Measurements from ENCODE around the gene FAM193B. TPM values are rescaled to one million over a fixed set of nuclear protein-coding genes. Genes with fewer than 3 reads are reported as not detected.

The FAM193B gene
- total RNA-seq, 1 experiment from 2014 or later = 70.2 TPM

DNA sequence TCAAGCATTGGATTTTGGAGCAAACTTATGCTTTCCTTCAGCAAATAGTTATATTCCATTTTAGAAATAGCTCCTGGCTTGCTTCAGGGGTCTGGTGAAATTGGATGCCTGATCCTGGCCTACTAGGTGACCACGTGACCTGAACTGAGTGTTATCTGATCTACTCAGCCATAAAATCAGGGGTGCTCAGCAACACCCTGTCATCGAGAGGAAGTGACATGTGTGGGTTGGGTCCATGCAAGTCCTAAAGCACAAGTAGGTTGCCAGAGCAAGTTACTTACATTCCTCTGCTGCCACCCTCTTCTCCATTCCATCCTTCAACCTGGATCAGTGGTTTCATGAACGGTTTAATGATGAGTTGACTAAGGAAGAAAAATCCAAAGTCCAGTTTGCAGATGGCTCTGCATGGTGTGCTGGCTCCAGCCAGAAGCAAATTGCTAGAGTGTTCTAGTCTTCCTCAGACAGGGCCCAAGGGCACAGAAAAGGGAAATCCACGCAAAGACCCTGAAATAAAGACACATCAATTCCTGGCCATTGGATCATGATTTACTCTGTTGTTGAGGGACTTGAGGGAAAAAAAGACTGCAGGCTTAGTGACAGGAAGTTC lies 2.8 kb upstream of the FAM193B start:
- Histone ChIP-seq H3K27me3 (ENCODE audit: control insufficient read depth, insufficient read depth, low read length) (no peaks in the 10 kb centered on the region), H3K36me3 (replicated peaks; ENCODE audit: control insufficient read depth, insufficient read depth, low read length) (peaks cover 6% of the 10 kb centered on the region), H3K4me3 (ENCODE audit: insufficient read depth, low read depth, low read length) (no peak overlapping the region)
- DNase-seq = no peak

DNA sequence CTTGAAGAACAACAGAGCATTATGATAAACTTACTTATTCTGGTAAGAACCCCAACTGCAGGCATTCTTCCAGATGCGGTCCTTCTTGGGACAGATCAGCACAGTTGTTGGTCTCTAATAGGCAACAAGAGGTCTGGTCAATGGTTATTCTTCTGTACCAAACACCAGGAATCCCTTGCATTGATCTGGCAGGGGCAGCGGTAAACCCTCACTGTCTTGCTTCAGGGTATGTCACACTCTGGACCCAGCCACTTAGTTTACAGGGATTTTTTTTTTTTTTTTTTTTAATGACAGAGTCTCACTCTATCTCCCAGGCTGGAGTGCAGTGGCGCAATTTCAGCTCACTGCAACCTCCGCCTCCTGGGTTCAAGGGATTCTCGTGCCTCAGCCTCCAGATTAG lies 1.3 kb upstream of the FAM193B start:
- Histone ChIP-seq H3K4me3 (ENCODE audit: insufficient read depth, low read depth, low read length) (no peak overlapping the region), H3K36me3 (replicated peaks; ENCODE audit: control insufficient read depth, insufficient read depth, low read length) (peaks cover 14% of the 10 kb centered on the region), H3K27me3 (ENCODE audit: control insufficient read depth, insufficient read depth, low read length) (no peaks in the 10 kb centered on the region)
- DNase-seq = no peak

DNA sequence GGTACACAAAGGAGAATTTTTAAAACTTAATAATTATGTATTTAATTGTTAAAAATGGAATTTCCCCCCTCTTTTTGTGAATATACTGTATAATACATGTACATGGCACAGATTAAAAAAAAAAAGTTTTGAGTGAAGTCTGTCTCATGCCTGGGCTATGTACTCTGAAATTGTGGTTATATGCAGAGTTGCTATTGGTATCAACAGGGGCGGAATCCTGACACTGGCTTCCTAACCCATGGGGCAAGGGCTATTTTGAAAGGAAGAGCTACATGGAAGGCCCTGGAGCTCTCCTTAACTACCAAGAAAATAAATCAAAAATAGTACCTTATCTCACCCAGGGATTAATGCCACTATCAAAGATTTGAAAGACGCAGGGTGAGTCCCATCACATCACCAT lies 865 bp upstream of the FAM193B start:
- DNase-seq = no peak
- peaks cover 16% of the 10 kb centered on the region for H3K36me3 ChIP-seq (replicated peaks; ENCODE audit: control insufficient read depth, insufficient read depth, low read length)
- no peaks in the 10 kb centered on the region for H3K27me3 ChIP-seq (ENCODE audit: control insufficient read depth, insufficient read depth, low read length)
- no peak overlapping the region for H3K4me3 ChIP-seq (ENCODE audit: insufficient read depth, low read depth, low read length)

DNA sequence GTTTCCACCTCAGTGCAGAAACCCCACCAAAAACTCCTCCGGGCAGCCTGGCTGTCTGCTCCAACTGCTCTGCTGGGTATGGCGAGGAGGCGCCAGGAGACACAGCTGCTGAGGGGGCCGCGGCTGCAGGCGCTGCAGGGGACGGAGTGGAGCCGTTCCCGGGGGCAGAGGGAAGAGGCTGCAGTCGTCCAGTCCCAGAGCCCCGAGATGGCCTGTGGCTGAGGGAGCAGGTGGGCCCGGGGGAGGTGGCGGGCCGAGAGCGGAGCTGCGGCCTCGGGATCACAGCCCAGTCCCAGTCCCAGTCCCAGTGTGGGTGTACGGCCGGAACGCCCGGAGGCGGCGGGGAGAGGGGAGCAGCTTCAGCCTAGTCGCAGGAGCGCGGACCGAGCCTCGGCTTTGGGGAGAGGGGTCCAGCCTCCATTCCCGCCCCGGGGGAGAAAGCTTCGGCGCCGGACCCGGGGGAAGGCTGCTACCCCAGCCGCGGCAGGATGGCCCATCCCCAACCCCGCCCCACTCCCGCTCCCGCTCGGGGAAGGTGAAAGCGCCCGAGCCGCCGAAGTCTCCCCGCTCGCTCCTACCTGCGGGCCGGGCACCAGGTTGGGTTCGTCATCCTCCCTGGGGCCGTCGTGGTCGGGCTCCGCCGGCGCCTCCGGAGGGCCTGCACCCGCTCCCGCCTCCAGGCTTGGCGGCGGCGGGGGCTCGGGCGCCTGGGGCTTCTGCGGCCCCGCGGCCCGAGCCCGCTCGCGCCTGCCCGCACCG lies 513 bp downstream of the FAM193B start:
- peak; percentile 88 for DNase-seq
- H3K36me3 ChIP-seq (replicated peaks; ENCODE audit: control insufficient read depth, insufficient read depth, low read length) = peaks cover 16% of the 10 kb centered on the region
- no peaks in the 10 kb centered on the region for H3K27me3 ChIP-seq (ENCODE audit: control insufficient read depth, insufficient read depth, low read length)
- H3K4me3 ChIP-seq (ENCODE audit: insufficient read depth, low read depth, low read length) = peak overlapping the region; percentile 95

- H3K27me3 ChIP-seq (ENCODE audit: control insufficient read depth, insufficient read depth, low read length) = no peaks in the 10 kb centered on the region
- peaks cover 16% of the 10 kb centered on the region for H3K36me3 ChIP-seq (replicated peaks; ENCODE audit: control insufficient read depth, insufficient read depth, low read length)
- peak overlapping the region; percentile 95 for H3K4me3 ChIP-seq (ENCODE audit: insufficient read depth, low read depth, low read length)
- DNase-seq = peak; percentile 69
Measured at GRCh38 chr5:177552839-177553455, 1.4 kb downstream of the FAM193B start.

GRCh38 chr5:177550122-177550521 lies 4.2 kb downstream of the FAM193B start:
- peaks cover 17% of the 10 kb centered on the region for H3K36me3 ChIP-seq (replicated peaks; ENCODE audit: control insufficient read depth, insufficient read depth, low read length)
- no peak for DNase-seq
- no peak overlapping the region for H3K4me3 ChIP-seq (ENCODE audit: insufficient read depth, low read depth, low read length)
- H3K27me3 ChIP-seq (ENCODE audit: control insufficient read depth, insufficient read depth, low read length) = no peaks in the 10 kb centered on the region

GRCh38 chr5:177548495-177548894 lies 5.9 kb downstream of the FAM193B start:
- Histone ChIP-seq H3K27me3 (ENCODE audit: control insufficient read depth, insufficient read depth, low read length) (no peaks in the 10 kb centered on the region), H3K4me3 (ENCODE audit: insufficient read depth, low read depth, low read length) (no peak overlapping the region), H3K36me3 (replicated peaks; ENCODE audit: control insufficient read depth, insufficient read depth, low read length) (peaks cover 17% of the 10 kb centered on the region)
- no peak for DNase-seq

DNA sequence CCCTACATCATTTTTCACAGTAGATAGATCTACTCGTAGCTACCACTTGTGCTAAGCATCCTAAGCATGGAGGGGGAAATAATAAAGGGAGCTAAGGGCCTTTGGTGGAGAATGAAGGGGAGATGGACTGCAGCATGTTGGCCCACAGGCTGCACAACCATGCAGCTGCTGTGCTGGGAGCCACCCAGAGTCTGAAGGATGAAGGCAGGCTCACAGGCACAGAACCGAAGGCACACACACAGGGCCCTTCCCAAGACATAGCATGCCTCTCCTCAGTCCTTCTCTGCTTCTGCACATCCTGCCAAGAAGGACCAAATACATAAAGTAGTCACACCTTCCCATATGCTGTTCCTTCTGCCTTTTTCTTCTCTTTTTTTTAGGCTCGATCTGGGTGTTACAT lies 6.6 kb downstream of the FAM193B start:
- no peak overlapping the region for H3K4me3 ChIP-seq (ENCODE audit: insufficient read depth, low read depth, low read length)
- peaks cover 15% of the 10 kb centered on the region for H3K36me3 ChIP-seq (replicated peaks; ENCODE audit: control insufficient read depth, insufficient read depth, low read length)
- DNase-seq = no peak
- no peaks in the 10 kb centered on the region for H3K27me3 ChIP-seq (ENCODE audit: control insufficient read depth, insufficient read depth, low read length)

DNA sequence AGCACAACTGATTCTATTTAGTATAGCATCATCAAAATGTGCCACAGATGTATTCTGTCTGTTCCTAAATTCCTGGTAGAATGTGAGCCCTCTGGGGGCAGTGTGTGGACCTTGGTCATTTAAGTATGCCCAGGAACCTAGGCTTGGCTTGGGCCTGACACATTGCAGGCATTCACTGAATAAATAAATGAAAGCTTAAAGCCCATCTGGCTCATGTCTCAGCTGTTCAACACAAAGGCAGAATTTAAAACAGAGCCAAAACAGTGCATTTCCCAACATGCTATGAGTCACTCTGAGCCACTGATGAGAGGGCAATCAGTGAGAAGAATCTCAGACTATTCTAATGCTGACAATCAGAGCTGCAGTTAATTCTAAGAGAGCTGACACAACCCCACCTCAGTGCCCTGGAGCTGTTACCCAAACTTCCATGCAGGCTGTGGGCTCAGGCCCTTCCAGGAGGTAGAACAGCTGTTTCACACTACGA lies 8.1 kb downstream of the FAM193B start:
- DNase-seq = no peak
- Histone ChIP-seq H3K4me3 (ENCODE audit: insufficient read depth, low read depth, low read length) (no peak overlapping the region), H3K36me3 (replicated peaks; ENCODE audit: control insufficient read depth, insufficient read depth, low read length) (peaks cover 4% of the 10 kb centered on the region), H3K27me3 (ENCODE audit: control insufficient read depth, insufficient read depth, low read length) (no peaks in the 10 kb centered on the region)

- H3K4me3 ChIP-seq (ENCODE audit: insufficient read depth, low read depth, low read length) = no peak overlapping the region
- H3K27me3 ChIP-seq (ENCODE audit: control insufficient read depth, insufficient read depth, low read length) = no peaks in the 10 kb centered on the region
- peaks cover 5% of the 10 kb centered on the region for H3K36me3 ChIP-seq (replicated peaks; ENCODE audit: control insufficient read depth, insufficient read depth, low read length)
- DNase-seq = no peak
Measured at GRCh38 chr5:177545487-177546257, 8.7 kb downstream of the FAM193B start.

- peaks cover 12% of the 10 kb centered on the region for H3K36me3 ChIP-seq (replicated peaks; ENCODE audit: control insufficient read depth, insufficient read depth, low read length)
- no peak for DNase-seq
- no peak overlapping the region for H3K4me3 ChIP-seq (ENCODE audit: insufficient read depth, low read depth, low read length)
- H3K27me3 ChIP-seq (ENCODE audit: control insufficient read depth, insufficient read depth, low read length) = no peaks in the 10 kb centered on the region
Measured at GRCh38 chr5:177542816-177543465, 11.4 kb downstream of the FAM193B start.

GRCh38 chr5:177540438-177540837 lies 13.9 kb downstream of the FAM193B start:
- Histone ChIP-seq H3K4me3 (ENCODE audit: insufficient read depth, low read depth, low read length) (no peak overlapping the region), H3K36me3 (replicated peaks; ENCODE audit: control insufficient read depth, insufficient read depth, low read length) (peaks cover 20% of the 10 kb centered on the region), H3K27me3 (ENCODE audit: control insufficient read depth, insufficient read depth, low read length) (no peaks in the 10 kb centered on the region)
- DNase-seq = no peak

DNA sequence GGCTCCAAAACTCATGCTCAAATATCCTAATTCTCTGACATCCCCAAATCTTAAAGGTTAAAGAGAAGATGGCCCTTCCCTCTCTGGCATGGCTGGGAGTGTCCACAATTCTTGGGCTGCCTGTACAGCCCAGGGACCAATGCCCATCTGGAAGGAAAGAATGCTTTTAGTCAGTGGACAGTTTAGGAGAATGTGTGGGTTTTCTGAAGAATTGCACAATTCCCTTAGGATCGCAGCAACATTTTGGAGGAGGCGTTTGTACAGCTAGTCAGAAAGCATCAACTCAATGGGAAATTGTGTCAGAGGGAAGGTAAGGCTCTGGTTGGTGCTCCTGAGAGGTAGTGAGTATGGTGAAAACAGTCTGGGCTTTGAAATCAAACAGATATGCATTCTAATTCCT lies 15.0 kb downstream of the FAM193B start:
- H3K36me3 ChIP-seq (replicated peaks; ENCODE audit: control insufficient read depth, insufficient read depth, low read length) = peaks cover 21% of the 10 kb centered on the region
- no peak overlapping the region for H3K4me3 ChIP-seq (ENCODE audit: insufficient read depth, low read depth, low read length)
- DNase-seq = no peak
- no peaks in the 10 kb centered on the region for H3K27me3 ChIP-seq (ENCODE audit: control insufficient read depth, insufficient read depth, low read length)

DNA sequence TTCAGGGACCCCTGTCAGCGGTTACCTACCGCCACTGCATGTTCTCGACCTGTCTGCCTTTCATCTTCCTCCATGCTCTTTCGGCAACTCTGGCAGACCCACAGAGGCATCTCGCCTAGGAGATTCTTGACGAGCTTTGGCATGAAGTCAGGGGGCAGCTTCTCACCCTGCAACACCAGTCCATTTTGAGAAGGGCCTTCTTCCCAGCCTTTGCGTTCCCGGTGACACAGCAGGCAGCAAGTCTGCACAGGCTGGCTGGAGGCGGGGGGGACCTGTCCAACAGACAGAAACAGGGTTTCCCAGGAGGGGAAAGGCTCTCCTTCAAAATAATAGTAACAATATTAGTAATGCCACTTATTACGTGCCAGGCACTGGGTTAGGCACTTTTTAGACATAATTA lies 15.5 kb downstream of the FAM193B start:
- no peak overlapping the region for H3K4me3 ChIP-seq (ENCODE audit: insufficient read depth, low read depth, low read length)
- DNase-seq = no peak
- peaks cover 21% of the 10 kb centered on the region for H3K36me3 ChIP-seq (replicated peaks; ENCODE audit: control insufficient read depth, insufficient read depth, low read length)
- H3K27me3 ChIP-seq (ENCODE audit: control insufficient read depth, insufficient read depth, low read length) = no peaks in the 10 kb centered on the region

Measured in H7 (cell line).